ENCODE data around the gene SEC23IP. TPM values are rescaled to one million over a fixed set of nuclear protein-coding genes. Genes with fewer than 3 reads are reported as not detected.
"Not testable (repeated sequence)": the region's sequence is repeated elsewhere in the genome, so short reads cannot be mapped to it uniquely, and the experiment has no call there.

Gene SEC23IP
- total RNA-seq, 1 experiment from 2014 or later, result 132 TPM

DNA sequence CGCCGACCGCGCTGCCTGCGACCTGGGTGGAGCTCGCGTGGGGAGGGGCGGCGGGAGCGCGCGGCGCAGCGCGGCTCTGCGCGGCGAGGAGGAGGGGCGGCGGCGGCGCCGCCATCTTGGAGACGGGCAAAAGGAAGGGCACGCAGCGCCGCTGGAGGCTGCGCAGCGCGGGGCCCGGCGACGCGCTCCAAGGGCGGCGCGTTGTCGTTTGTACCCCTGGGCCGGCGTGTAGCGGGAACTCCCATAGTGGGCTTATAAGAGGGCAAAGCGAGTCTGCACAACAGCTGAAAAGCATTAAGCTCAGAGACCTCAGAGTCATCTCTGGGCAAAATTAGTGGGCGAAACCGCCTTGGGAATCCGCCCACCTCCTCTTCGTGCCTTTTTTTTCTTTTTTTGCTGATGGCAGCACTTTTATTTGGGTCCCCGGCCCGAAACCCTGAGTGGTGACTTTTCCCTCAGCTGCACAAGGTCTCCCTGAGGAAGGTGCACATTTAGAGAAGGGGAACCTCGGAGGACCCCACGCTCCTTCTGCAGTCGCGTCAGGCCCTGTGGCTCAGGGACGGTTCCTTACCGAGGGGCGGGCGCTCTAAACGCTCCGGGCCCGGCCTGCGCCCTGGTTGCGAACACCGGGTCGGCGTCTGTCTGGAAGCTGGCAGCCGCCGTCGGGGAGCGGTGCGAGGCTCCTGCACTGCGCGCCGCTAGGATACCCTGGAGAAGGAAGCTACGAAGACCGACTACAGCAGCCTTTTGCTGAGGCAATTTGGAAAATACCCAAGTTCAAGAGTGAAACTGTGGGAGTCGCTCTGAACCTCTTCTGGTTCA is 19.5 kb upstream of the SEC23IP start:
- CTCF ChIA-PET, result interaction anchor here (0.6 to 1.0 kb wide), 2 partner anchors 10 to 13 kb away, joined by 4 to 14 read pairs; no protein-coding TSS in a partner anchor

DNA sequence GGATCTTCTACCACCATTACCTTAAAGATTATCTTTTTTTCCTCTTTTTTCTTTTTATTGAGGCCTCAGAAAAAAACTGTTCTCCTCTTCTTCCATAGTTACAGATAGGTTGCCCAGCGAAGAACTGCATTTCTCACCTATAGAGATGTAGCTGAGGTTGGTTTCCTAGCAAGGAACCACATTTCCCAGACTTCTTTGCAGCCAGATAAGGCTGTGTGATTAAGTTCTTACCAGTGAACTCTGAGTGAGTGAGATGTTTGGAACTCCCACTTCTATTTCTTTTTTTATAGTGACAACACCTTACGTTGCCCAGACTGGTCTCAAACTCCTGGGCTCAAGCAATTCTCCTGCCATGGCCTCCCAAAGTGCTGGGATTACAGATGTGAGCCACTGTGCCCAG is 14.0 kb upstream of the SEC23IP start:
- in situ Hi-C loops (cut with HindIII; ENCODE audit: low pct_unique_long_range_greater_than_20kb, low sequenced_read_pairs), result no loop called here
- no peak overlapping the region for H3K27ac ChIP-seq (ENCODE audit: low read length)
- DNase-seq (ENCODE audit: low read depth, low spot score) (no peak), ATAC-seq (no peak)
- TF ChIP-seq, protein P1, sequence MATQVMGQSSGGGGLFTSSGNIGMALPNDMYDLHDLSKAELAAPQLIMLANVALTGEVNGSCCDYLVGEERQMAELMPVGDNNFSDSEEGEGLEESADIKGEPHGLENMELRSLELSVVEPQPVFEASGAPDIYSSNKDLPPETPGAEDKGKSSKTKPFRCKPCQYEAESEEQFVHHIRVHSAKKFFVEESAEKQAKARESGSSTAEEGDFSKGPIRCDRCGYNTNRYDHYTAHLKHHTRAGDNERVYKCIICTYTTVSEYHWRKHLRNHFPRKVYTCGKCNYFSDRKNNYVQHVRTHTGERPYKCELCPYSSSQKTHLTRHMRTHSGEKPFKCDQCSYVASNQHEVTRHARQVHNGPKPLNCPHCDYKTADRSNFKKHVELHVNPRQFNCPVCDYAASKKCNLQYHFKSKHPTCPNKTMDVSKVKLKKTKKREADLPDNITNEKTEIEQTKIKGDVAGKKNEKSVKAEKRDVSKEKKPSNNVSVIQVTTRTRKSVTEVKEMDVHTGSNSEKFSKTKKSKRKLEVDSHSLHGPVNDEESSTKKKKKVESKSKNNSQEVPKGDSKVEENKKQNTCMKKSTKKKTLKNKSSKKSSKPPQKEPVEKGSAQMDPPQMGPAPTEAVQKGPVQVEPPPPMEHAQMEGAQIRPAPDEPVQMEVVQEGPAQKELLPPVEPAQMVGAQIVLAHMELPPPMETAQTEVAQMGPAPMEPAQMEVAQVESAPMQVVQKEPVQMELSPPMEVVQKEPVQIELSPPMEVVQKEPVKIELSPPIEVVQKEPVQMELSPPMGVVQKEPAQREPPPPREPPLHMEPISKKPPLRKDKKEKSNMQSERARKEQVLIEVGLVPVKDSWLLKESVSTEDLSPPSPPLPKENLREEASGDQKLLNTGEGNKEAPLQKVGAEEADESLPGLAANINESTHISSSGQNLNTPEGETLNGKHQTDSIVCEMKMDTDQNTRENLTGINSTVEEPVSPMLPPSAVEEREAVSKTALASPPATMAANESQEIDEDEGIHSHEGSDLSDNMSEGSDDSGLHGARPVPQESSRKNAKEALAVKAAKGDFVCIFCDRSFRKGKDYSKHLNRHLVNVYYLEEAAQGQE (IDR thresholded peaks at IDR 0.05; ENCODE audit: insufficient read depth in 1 of 2, low read depth in 2 of 2, low read length in 1 of 2), result no peak
- TF ChIP-seq POLR2AphosphoS5 (IDR thresholded peaks at IDR 0.05; ENCODE audit: low read depth, low read length) (no peak), SIN3A (IDR thresholded peaks at IDR 0.05; ENCODE audit: borderline replicate concordance, insufficient read depth, low read depth, low read length) (no peak), TCF7L2 (IDR thresholded peaks at IDR 0.05; ENCODE audit: low read depth, low read length) (no peak)
- TF ChIP-seq, protein P2, sequence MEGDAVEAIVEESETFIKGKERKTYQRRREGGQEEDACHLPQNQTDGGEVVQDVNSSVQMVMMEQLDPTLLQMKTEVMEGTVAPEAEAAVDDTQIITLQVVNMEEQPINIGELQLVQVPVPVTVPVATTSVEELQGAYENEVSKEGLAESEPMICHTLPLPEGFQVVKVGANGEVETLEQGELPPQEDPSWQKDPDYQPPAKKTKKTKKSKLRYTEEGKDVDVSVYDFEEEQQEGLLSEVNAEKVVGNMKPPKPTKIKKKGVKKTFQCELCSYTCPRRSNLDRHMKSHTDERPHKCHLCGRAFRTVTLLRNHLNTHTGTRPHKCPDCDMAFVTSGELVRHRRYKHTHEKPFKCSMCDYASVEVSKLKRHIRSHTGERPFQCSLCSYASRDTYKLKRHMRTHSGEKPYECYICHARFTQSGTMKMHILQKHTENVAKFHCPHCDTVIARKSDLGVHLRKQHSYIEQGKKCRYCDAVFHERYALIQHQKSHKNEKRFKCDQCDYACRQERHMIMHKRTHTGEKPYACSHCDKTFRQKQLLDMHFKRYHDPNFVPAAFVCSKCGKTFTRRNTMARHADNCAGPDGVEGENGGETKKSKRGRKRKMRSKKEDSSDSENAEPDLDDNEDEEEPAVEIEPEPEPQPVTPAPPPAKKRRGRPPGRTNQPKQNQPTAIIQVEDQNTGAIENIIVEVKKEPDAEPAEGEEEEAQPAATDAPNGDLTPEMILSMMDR (IDR thresholded peaks at IDR 0.05), result no peak
- no TSS peak for BruUV-seq (replicated peaks)
- no peak overlapping the region for H3K4me3 ChIP-seq (ENCODE audit: low read depth in 2 of 2, low read length in 2 of 2)
- H3K4me1 ChIP-seq (ENCODE audit: control insufficient read depth, insufficient read depth, low read length), result 0 out of 2 replicates have a peak, but pooled peaks cover 5% of the 10 kb centered on the region
- ChIA-PET CTCF (no interaction called here), POLR2A (no interaction called here)
- H3K36me3 ChIP-seq (ENCODE audit: control insufficient read depth, insufficient read depth, low read length), result no peaks in the 10 kb centered on the region
- no peaks in the 10 kb centered on the region for H3K9me3 ChIP-seq (ENCODE audit: control insufficient read depth, insufficient read depth, low read depth, low read length)
- intact Hi-C loops (cut with micrococcal nuclease; ENCODE audit: unreplicated experiment), result no loop called here
- no peaks in the 10 kb centered on the region for H3K27me3 ChIP-seq (ENCODE audit: control insufficient read depth, insufficient read depth, low read length)

More for the DNA sequence above, 19.5 kb upstream of the SEC23IP start:
- ATAC-seq, result peak; percentile 97
- TF ChIP-seq, protein P2 (IDR thresholded peaks at IDR 0.05), result no peak
- TF ChIP-seq, protein P1 (IDR thresholded peaks at IDR 0.05; ENCODE audit: insufficient read depth in 1 of 2, low read depth in 2 of 2, low read length in 1 of 2), result peak in 1 of 2 experiments; percentile 11; a peak in 1 of 4 replicates
- TF ChIP-seq TCF7L2 (IDR thresholded peaks at IDR 0.05; ENCODE audit: low read depth, low read length), result peak; percentile 64; the same call in 1 of the 2 replicates
- peak; percentile 78 for TF ChIP-seq POLR2AphosphoS5 (IDR thresholded peaks at IDR 0.05; ENCODE audit: low read depth, low read length)
- TF ChIP-seq SIN3A (IDR thresholded peaks at IDR 0.05; ENCODE audit: borderline replicate concordance, insufficient read depth, low read depth, low read length), result no peak
- Histone ChIP-seq H3K27me3 (ENCODE audit: control insufficient read depth, insufficient read depth, low read length) (no peaks in the 10 kb centered on the region), H3K4me1 (ENCODE audit: control insufficient read depth, insufficient read depth, low read length) (peaks cover 28% of the 10 kb centered on the region), H3K4me3 (ENCODE audit: low read depth in 2 of 2, low read length in 2 of 2) (peak overlapping the region; percentile 79 to 82), H3K27ac (ENCODE audit: low read length) (peak overlapping the region; percentile 90), H3K9me3 (ENCODE audit: control insufficient read depth, insufficient read depth, low read depth, low read length) (no peaks in the 10 kb centered on the region), H3K36me3 (ENCODE audit: control insufficient read depth, insufficient read depth, low read length) (no peaks in the 10 kb centered on the region; the same call in 1 of the 2 replicates)
- peak; percentile 57 for DNase-seq (ENCODE audit: low read depth, low spot score)
- intact Hi-C loops (cut with micrococcal nuclease; ENCODE audit: unreplicated experiment), result no loop called here
- POLR2A ChIA-PET, result interaction anchor here (0.5 to 0.7 kb wide), 5 partner anchors 21 to 666 kb away, joined by 3 to 11 read pairs (median 3); partner anchors contain the start of gene GRK5
- BruUV-seq (replicated peaks), result no TSS peak
- in situ Hi-C loops (cut with HindIII; ENCODE audit: low pct_unique_long_range_greater_than_20kb, low sequenced_read_pairs), result no loop called here

DNA sequence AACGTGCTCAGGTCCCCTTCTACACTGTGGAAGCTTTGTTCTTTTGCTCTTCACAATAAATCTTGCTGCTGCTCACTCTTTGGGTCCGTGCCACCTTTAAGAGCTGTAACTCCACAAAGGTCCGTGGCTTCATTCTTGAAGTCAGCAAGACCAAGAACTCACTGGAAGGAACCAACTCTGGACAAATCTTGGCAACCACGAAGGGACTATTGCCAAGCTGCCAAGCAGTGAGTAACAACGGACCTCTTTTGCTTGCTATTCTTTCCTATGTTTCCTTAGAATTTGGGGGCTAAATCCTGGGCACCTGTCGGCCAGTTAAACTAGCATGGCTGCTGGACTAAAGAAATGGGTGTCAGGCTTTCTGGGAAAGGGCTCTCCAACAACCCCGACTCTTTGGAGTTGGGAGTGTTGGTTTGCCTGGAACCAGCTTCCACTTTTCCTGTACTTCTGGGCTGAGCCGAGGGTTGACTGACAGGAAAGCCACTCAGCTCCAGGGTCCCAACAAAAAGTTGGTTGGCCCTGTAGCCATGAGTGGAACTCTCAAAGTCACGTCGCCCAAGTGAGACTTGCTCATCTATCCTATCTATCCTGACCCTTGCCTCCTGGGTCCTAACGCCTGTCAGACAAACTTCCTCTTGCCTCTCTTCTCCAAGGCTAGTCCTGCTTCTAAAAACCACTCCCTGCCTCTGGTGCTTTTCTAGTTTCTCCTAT is 8.5 kb upstream of the SEC23IP start:
- H3K27me3 ChIP-seq (ENCODE audit: control insufficient read depth, insufficient read depth, low read length); DNase-seq (ENCODE audit: low read depth, low spot score); intact Hi-C loops (cut with micrococcal nuclease; ENCODE audit: unreplicated experiment); H3K9me3 ChIP-seq (ENCODE audit: control insufficient read depth, insufficient read depth, low read depth, low read length); BruUV-seq (replicated peaks); H3K36me3 ChIP-seq (ENCODE audit: control insufficient read depth, insufficient read depth, low read length); in situ Hi-C loops (cut with HindIII; ENCODE audit: low pct_unique_long_range_greater_than_20kb, low sequenced_read_pairs); POLR2A ChIA-PET; H3K4me1 ChIP-seq (ENCODE audit: control insufficient read depth, insufficient read depth, low read length); H3K4me3 ChIP-seq (ENCODE audit: low read depth in 2 of 2, low read length in 2 of 2); CTCF ChIA-PET; ATAC-seq; H3K27ac ChIP-seq (ENCODE audit: low read length): not testable (repeated sequence)
